Neural progenitor cell (in vitro differentiated cells): Measurements from ENCODE around the gene TCF19.

ENCODE experiments used
- EZH2 ChIP-seq: fragments of 200-600 bp; sonication (generic); IDR thresholded peaks from 2 replicates; pipeline ENCODE4 v1.6.1; 2017; ENCODE audit warnings: antibody characterized with exemption, mild to moderate bottlenecking, moderate library complexity
- EZH2phosphoT487 ChIP-seq: fragments of 200-600 bp; sonication (generic); IDR thresholded peaks from 2 replicates; pipeline ENCODE4 v1.6.1; 2017; ENCODE audit warnings: antibody characterized with exemption
- TF ChIP-seq, protein P1 (sequence below): fragments of 200-600 bp; sonication (generic); IDR thresholded peaks from 2 replicates; pipeline ENCODE4 v1.5.1; 2017; ENCODE audit warnings: antibody characterized with exemption, mild to moderate bottlenecking

DNA sequence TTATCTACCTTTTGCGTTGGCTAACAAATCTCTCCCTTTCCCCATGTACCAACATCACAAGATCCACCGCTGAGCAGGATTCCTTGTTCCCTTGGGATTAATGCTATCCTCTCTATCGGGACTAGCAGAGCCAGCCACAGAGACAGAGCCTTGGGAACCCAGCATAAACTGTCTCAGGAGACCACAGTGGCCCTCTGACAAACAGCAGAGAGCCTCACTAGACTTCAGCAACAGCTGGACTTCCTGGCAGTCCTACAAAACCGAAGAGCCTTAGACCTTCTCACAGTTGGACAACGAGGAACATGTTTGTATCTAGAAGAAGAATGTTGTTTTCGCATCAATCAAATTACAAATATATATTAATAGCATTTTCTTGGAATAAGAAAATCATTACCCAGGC is 51.7 kb downstream of the TCF19 start:
- TF ChIP-seq, protein P1, sequence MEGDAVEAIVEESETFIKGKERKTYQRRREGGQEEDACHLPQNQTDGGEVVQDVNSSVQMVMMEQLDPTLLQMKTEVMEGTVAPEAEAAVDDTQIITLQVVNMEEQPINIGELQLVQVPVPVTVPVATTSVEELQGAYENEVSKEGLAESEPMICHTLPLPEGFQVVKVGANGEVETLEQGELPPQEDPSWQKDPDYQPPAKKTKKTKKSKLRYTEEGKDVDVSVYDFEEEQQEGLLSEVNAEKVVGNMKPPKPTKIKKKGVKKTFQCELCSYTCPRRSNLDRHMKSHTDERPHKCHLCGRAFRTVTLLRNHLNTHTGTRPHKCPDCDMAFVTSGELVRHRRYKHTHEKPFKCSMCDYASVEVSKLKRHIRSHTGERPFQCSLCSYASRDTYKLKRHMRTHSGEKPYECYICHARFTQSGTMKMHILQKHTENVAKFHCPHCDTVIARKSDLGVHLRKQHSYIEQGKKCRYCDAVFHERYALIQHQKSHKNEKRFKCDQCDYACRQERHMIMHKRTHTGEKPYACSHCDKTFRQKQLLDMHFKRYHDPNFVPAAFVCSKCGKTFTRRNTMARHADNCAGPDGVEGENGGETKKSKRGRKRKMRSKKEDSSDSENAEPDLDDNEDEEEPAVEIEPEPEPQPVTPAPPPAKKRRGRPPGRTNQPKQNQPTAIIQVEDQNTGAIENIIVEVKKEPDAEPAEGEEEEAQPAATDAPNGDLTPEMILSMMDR, result no peak
- TF ChIP-seq EZH2 (no peak), EZH2phosphoT487 (no peak)
